HG03565 (cell line): Measurements from ENCODE around the gene PCLO.
A peak's percentile ranks its signal among the peaks of the same experiment; 100 is the strongest.

Source experiments
- ATAC-seq: cut with Tn5 transposase; IDR thresholded peaks from one replicate; pipeline ENCODE4 v1.9.1; 2021; ENCODE audit warnings: mild to moderate bottlenecking, moderate library complexity; ENCODE audit not compliant: unreplicated experiment

PCLO gene

DNA sequence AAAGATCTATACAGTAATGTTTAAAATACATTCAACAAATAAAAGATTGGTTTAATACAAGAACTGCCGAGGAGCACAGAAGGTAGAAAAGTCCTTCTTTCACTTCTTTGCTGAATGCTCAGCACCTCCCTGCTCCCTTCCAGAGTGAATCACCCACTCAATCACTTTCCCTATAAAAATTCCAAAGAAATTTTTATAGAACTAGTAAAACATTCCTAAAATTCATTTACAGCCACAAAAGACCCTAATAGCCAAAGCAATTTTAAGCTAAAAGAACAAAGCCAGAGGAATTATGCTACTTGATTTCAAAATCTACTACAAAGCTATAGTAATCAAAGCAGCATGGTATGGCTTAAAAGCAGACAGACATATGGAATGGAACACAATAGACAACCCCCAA lies 320.9 kb downstream of the PCLO start:
- no peak for ATAC-seq

DNA sequence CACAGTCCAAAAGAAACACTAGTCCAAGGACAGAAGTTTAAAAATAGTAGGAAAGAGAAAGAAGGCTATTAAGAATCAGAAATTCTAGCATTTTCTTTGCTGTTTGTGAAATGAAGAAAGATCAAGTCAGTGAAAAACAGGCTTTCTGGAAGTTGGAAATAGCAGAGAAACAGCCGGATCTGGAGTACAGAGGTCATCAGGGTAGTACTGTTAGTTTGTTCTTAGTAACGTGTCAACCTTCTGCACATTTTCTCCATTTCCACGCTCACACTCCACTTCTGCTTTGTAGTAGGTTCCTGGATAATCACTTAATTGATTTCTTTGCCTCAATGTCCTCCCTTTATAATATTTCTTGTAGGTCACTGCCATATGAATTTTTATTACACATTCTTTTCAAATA lies 322.6 kb downstream of the PCLO start:
- ATAC-seq: no peak

GRCh38 chr7:82839555-82839954 lies 323.1 kb downstream of the PCLO start:
- ATAC-seq: no peak

- ATAC-seq: no peak
These were observed 323.6 kb downstream of the PCLO start for GRCh38 chr7:82839063-82839462.

GRCh38 chr7:82838314-82838713 lies 324.4 kb downstream of the PCLO start:
- no peak for ATAC-seq

DNA sequence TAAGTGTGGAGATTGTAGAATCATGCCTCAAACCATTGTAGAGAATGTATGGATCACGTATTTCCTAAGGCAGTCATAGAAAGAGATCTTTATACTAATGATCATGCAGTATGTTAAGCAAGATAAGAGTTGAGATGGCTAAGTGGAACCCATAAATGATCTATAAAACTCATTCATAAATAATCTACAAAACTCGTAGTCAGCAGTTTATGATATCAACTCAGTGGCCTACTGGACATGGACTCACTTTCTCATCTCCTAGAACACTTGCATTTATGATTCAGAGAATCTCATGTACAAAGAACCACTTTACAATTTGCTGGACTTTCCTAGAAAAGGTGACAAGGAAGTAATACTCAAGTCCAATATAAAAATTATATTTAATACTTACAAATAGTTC lies 339.6 kb downstream of the PCLO start:
- no peak for ATAC-seq

- no peak for ATAC-seq
These were observed 341.6 kb downstream of the PCLO start for GRCh38 chr7:82821037-82821436.

GRCh38 chr7:82818171-82818570 lies 344.5 kb downstream of the PCLO start:
- ATAC-seq: no peak

DNA sequence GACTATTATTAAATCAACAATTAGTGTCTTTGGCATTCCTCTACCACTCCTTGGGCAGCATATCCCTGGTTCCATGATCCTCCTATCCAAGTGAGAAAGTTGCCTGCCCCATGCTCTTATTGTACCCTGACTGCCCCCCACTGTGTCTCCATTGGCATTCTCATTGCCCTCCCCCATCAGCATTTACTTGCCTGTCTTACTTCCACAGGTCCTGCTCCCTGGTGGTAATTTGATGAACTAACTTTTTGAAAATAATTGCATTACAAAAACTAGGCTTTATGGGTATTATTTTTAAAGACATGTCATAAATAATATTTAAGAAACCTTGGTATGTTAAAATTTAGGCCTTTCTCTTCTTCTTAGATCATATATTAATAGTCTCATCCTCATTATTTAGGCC lies 346.4 kb downstream of the PCLO start:
- ATAC-seq: no peak

GRCh38 chr7:82810558-82811259 lies 352.0 kb downstream of the PCLO start:
- ATAC-seq: peak; percentile 88

GRCh38 chr7:82808633-82809032 lies 354.1 kb downstream of the PCLO start:
- ATAC-seq: no peak

DNA sequence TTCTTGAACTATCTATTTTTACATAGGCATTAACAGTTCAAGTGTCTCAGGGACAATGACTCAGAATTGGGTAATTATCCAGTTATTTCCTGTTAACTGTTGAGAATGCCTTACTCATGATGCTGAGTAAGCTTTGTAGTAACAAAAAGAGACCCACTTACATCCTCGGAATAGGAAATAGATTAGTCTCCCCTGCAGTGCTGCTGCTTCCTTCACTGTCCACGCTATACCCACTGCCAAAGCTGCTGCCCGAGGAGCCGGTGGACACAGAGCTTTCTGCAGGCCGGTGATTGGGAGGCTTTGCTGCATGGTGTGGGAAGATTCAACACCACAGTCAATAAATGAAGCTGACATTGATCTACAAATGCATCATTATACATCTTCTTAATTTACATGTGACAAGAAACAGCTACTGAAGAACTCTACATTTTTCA lies 357.1 kb downstream of the PCLO start:
- no peak for ATAC-seq

GRCh38 chr7:82803411-82803810 lies 359.3 kb downstream of the PCLO start:
- ATAC-seq: no peak

DNA sequence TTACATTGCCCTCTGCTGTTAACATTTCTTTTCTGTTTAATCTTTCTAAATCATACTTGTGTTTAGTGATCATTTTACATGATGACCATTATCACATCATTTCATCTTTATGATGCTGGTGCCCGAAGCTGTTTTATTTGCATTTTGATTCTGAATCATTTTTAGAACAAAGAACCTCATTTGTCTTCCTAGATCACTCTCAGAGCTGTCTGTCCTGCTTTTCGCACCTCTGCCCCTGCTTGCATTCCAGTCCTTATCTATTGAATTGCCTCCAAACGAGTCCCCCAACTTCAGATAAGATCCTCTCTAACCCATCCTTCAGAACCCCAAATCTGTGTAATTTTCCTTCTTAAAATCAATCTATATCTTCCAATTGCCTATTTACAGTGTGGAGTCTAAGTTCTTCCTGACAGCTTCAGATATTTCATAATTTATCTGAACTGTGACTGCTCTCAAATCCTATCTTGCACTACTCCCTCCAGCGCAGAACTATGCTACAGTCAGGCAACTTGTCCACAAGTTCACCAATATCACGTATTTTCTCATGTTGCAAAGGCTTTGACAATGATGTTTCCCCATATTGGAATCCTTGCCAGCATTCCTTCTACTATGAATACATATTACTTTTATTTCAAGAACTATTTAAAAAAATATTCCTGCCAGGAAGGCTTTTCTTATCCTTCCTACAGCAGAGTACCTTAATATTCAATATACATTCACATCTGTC lies 372.6 kb downstream of the PCLO start:
- ATAC-seq: no peak

DNA sequence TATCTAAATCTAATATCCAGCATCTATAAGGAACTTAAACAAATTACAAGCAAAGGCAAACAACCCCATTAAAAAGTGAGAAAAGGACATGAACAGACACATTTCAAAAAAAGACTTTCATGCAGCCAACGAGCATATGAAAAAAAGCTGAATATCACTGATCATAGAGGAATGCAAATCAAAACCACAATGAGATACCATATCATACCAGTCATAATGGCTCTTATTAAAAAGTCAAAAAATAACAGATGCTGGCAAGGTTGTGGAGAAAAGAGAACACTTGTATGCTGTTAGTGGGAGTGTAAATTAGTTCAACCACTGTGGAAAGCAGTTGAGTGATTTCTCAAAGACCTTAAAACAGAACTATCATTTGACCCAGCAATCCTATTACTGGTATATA lies 384.7 kb downstream of the PCLO start:
- no peak for ATAC-seq

DNA sequence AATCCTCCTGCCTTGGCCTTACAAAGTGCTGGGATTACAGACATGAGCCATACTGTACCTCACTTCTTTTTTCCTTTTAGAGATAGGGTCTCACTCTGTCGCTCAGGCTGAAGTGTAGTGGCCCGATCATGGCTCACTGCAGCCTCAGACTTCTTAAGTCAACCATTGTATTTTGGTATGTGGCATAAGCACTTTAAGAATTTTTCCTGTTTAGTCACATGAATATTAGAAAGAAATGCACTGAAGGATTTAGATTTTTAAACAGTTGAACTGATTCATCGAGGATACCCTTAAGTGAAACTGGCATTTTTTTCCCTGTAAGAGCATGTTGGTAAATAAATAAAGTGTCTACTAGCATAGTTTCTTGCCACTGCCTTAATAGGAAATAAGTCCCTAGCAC lies 399.8 kb downstream of the PCLO start:
- no peak for ATAC-seq

GRCh38 chr7:82760831-82761230 lies 401.9 kb downstream of the PCLO start:
- ATAC-seq: no peak

DNA sequence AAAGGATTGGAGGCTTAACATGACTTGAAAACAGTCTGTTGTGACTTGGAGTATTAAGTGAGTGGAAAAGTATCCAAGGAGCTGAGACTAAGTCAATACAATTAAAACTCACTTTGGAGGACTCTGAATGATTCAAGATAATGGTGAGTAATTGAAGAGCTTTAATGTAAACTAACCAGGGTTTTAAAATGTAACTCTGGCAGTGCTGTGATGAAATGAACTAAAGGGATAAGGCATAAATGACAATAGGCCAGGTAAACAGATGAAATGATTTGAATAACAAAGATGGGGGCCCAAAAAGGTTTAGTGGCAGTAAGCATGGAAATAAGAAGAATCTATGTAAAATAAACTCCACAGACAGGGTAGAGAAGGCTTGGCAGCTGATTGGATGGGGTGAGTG lies 402.6 kb downstream of the PCLO start:
- ATAC-seq: no peak

DNA sequence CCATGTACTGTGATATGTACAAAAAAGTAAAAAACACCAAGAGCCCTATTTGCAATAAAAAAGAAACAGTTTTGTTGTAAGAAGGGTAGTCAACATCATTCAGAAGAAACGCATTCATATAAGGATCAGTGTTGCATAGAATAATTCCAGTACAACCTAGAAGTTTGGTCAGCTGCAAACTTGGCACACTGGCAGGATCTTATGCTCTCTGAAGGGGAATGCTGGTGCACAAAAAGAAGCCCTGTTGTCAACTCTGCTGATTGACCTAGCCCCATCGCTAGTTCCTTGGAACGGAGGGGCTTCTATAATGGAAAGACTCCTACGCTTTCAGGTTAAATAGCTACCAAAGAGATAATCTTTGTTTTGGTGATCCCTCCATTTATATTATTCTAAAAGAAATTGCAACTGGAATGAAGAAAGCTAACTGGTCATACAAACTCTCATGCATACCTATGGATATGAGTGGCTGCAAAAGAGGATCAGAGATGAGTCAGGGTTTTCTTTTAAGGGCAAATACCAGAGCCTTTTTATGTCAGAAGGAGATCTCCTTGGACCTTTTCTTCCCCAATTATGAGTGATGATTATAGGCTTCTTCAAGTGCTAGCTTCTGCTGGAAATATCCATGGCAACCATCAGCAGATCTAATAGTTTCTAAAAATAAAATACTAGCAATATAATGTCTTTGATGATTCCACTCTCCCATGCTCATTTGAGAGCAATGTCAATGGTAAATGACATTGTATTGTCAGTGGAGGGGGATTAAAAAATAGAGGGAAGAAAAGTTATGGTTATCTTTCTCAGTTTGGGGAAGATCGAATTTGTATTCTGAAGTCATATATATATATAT lies 406.8 kb downstream of the PCLO start:
- ATAC-seq: no peak

DNA sequence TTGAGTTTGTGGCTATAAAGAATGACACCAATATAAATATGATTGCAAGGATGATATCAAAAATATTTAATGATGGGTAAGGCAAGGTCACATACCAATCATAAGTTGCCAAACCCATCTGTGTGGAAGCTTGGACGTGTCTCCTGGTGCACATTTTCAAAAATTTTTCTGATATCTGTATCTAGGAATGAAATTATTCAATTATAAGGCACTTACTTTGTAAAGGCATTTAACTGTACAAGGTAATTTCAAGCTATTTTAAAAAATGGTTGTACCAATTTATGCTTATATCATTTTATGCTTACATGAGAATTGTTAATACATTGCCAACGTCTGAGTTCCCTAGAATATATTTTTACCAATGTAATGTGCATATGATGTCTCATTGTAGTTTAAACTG lies 412.7 kb downstream of the PCLO start:
- ATAC-seq: no peak

GRCh38 chr7:82745820-82746219 lies 416.9 kb downstream of the PCLO start:
- ATAC-seq: no peak

- ATAC-seq: no peak
These were observed 417.6 kb downstream of the PCLO start for GRCh38 chr7:82745117-82745516.
